GM21737 (cell line): ENCODE data around the gene SWAP70.

Source experiments
- ATAC-seq: cut with Tn5 transposase; IDR thresholded peaks from one replicate; pipeline ENCODE4 v1.9.1; 2021; ENCODE audit warnings: mild to moderate bottlenecking, moderate library complexity; ENCODE audit not compliant: unreplicated experiment

The SWAP70 gene

DNA sequence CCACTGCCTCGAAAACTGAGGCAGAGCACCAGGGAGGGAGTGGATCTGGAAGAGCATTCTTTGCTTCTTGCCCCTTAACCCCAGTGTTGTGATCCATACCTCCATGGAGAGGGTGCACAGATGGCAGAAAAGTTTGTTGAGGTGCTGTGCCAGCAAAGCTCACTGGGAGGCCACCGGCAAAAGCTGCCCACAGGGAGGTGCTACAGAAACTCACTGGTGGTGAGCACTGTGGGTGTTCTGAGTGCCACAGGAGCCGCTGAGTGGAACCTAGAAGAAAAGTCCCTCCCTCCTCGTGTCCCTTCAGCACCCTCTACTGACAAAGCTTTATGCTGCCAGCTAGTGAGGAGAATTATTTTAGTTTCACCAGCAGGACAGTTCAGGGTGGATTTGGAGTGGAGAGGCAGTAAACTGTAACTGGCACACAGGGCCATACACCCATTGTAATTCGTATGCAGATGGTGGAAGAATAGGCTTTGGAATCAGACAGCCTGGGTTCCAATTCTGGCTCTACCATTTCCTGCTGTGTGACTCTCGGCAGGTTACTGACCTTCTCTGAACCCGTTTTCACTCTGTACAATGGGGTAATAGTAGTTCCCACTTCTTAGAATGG, 84.6 kb downstream of the SWAP70 start:
- peak; percentile 67 for ATAC-seq

DNA sequence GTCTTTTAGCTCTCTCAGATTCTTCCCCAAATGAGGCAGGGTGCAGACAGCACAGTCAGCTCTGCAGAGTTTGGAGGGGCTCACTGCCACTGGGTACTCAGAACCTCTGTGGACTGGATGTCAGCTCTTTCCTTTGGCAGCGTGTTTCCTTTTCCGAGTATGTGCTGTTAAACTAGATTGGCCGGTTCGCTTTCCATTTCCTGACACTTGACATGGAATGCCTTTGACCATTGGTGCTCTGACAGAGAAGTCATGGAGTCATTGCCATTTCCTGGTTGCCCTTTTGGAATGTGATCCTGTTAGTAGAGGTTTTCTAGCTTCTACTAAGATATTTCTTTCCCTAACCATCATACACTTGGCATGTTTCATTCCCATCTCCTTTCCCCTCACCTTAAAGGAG, 86.7 kb downstream of the SWAP70 start:
- ATAC-seq, result no peak

DNA sequence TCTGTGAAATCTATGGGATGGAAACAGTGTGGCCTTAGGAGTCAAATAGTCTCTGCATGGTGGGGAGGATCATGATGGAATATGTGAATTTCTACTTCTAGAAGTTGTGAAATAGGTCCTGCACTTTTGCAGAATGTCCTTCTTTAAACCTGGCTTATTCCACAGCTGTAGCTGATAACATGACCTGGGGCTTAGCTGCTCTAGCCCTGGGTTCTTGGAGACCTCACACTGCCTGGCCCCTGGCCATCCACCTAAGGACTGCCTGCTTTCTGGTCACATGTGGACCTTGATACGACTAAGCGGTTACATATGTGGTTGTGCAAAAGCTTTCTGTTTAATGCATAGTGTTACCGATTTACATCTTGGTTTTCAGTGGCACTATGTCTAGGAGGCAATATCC, 88.2 kb downstream of the SWAP70 start:
- ATAC-seq, result no peak

DNA sequence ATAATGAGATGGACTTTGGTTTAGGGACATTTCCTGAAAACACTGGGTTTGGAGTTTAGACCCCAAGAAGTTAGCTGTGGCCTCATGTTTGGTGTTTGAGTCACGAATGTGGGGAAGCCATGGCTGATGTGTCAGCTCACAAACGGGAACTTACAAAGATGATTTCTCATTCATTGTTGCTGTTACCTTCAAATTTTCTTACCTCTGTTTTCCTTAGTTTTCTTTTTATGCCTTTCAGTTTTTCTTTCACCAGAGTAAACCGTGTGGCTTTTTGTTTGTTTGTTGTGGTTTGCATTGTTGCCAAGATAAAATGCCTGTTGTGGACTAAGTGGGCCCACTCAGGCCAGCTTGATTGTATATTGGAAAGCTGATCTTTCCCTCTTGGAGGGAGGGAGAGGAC, 89.1 kb downstream of the SWAP70 start:
- ATAC-seq, result no peak

DNA sequence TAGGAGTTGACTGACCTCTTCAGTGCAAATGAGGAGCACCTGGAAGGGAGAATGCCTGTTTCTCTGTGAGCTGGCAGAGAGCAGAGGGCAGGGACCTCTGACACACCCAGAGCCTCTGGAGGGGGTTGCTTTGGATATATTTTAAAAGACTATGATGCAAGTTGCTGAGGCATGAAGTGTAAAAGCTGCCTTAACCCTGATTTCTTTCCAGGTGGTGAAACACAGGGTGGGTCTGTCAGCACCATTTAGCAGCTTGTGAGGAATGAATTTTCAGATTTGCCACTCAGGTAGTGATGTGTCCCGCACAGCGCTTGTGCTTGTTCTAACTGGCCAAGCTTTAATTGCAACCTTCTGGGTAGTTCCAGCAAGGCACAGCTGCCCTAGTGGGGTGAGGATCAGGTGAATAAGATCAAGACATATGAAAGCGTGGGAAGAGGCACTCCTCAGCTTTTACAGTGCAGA, 90.2 kb downstream of the SWAP70 start:
- no peak for ATAC-seq

DNA sequence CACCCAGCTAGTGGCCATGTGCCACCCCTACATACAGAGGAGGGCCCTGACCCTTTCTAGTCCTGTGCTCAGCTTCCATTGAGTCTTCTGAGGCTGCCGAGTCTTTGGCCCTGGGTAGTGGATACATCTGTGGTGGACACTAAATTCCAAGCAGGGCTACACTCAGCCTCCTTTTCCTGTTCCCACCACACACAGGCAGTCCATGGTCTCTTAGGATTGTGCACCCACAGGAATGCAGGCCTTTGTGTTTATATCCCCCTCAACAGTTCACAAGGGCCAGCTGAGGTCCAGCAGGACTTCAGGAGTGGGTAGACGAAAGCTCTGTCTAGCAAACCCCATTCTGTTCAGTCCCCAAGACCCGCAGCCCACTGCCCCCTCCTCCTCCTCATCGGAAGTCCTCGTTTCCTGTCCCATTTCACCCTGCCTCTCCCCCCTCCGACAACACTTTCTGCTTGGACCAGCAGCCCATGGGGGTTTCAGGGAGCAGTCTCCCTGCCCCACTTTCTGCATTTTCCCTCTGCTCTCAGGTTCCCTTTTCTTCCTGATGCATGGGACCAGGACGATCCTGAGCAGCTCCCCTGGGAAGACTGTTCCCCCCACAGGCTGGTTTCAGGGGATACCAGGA, 91.8 kb downstream of the SWAP70 start:
- no peak for ATAC-seq

DNA sequence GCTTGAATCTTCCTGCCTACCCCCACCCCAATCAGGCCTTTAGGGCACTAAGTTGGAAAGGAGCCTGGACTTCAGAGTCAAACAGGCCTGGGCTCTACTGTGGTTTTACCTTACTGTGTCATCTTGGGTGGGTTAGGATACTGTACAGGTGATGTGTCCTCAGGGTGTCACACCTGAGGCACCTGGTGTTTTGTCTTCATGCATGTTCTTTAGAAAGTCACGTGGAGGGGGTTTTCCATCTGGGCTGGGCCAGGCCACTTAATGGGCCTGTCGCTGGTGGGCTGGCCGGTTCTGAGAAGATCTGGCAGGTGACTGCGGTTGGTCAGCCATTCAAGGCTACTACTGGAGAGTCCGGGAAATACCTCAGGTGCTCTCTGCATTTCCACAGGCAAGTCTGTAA, 92.6 kb downstream of the SWAP70 start:
- no peak for ATAC-seq

DNA sequence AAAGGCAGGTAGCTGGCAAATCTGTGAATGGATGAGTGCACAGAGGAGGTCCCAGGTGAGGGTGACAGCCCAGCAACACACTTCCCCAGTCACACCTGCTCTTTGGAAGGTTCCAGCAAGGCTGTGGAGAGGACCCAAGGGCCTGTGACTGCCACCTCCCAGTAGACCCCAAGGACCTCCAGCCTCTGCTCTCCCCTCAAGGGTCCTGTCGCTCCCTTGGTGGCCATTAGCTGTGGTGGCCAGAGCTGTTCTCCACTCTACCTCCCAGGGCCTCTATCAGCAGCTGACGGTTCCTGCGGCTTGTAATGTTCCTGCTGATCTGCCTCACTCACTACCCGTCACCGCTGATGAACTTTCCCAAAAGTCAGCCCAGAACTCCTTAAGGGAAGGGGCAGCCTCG, 93.0 kb downstream of the SWAP70 start:
- ATAC-seq, result no peak

DNA sequence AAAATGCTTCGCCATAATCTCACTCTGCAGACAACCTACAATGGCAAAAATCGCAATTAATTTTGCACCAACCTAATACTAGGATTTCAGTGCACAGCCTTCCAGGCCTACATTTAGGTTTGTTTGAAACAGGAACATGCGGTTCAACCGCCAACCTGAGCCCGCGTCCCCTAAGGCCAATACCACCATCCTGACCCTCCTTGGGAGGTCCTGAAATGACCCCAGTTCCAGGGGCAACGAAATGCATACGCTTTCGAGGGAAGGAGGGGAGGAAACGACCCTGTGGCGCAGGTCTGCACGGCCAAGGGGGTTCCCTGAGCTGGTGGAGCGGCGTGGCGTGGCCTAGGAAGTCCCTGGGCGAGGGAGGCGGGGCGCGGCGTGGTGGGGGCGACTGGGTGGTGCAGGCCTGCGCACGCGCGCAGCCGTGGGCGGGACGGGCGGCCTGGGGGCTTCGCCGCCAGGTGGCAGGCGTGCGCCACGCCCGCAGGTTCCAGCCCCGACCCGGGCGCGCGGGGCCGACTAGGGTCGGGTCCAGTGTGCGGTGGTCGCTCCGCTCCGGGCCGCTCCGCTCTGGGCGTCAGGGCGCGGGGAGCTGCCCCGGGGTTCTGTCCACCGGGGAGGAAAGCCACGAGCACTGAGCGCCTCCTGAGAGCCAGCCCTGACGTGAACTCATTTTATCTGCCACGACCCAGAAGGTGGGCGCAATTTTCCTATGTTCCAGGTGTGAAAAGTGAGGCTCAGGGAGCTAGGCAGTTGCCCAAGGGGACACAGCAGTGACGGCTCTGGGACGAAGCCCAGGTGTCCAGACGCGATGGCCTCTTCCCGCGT, 94.1 kb downstream of the SWAP70 start:
- peak; percentile 61 for ATAC-seq

DNA sequence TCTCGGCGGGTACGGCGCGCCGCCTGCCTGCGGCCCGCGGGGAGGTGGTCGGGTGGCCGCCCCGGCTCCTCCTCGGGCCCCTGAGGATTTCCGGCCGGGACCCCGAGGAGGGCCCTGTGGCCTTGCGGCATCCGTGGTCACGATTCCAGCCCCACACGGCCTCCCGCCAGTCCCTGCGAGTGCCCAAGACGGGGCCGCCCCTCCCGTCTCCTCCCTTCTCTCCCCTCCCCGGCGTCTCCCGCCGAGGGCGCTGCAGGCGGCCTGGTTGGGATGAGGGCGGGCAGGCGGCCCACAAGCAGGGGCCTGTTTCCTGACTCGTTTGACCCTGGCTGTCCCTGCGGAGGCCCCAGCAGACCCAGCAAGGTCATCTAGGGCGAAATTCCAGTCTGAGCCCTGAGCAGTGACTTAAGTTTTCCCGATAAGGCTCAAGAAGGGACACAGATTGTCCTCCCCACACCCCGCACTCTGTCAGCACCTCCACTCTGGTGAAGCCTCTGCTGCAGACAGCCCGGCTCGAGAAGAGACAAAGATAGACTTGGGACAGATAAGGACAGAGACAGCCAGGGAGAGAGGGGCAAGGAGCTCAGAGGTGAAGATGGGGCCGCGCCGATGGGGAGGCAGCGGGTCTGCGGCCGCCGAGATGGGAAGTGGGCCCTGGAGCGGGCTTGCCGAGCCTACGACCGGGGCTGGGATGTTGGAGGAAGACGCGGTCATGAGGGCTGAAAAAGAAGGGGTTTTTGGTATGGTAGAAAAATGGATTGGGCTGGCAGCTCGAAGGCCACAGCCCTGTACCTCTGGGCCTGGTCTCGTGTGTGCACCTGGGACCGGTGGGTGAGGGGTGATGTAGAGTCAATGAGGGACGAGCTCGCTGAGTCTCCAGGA, 95.0 kb downstream of the SWAP70 start:
- peak; percentile 35 for ATAC-seq

DNA sequence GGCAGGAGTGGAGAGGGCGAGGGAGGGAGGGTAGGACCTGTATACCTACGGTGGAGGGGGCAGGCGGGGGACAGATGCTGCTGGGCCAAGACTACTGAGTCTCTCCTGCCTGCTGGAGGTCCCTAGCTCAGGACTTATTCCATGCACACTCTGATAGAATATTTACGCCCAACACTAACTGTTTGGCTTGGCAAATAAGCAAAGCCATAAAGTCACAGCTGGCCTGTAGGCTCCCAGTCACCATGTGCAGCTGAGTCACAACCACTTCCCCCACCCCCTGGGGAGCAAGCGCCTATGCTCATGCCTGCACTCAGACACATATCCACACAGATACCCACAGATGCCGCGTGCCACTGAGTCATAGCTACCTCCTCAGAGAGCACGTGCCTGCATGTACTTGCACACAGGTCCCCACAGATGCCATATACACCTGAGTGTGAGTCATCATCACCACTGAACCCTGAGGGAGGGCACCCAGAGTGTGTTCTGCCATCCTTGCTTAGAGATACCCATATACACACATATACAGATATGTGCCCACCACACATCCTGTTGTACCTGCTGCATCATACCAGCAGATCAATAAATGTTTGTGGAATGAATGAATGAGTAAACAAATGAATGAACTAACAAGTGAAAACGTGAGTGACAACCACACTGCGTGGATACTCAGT, 95.8 kb downstream of the SWAP70 start:
- peak; percentile 44 for ATAC-seq

DNA sequence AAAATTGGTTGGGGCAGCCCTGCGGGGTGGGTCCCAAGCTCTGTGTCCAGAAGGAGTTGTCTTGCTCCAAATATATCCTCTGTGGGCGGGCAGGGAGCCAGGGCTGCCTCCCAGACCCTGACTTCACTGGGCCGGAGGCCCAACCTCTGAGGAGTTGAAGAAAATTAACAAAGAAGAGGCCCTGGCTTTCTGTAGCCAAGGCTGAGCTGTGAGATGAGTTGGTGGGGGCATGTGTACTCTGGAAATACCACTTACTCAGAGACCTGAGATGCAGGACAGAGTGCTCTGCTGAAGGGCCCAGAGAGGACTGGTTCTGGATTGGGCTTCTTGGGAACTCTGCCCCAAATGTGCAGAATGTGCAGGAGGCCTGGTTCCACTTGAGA, 96.3 kb downstream of the SWAP70 start:
- ATAC-seq, result no peak

DNA sequence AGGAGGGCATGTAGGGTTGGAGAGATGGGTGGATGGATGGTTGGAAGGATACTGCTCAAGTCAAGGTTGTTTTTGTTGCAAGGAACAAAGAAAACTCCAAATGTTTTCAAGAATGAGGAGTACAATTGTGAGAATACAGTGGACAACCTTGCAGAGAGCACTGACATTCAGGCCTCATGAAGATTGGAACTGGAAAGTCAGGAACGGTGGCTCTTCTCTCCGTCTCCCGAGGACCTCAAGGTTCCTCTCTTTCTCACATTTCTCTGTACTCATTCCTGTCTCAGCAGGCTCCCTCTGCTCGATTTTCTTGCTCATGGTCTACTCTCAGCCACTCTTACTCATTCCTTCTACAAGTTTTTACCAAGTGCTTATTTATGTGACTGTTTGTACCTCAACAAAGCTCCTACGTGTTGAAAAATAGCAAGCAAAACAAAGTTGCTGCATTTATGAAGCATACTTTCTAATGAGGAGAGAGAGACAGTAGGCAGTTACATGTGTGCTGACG, 97.6 kb downstream of the SWAP70 start:
- no peak for ATAC-seq

DNA sequence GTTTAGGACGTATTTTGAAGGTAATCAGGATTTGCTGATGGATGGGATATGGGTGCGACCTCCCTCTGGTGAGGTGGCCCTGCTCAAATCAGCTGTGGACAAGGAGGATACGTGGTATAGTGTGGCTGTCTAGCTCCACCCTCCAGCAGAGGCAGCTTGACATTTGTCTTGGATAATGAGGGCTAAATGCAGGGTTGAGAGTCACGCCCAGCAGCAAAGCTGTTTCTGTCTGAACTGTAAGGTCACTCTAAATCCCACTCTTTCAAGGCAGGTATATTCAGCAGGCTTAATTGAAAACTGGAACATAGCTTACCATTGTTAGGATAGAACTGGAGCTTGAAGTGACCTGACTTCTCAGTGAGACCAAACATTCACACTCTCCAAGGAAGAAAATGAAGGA, 98.7 kb downstream of the SWAP70 start:
- ATAC-seq, result no peak

DNA sequence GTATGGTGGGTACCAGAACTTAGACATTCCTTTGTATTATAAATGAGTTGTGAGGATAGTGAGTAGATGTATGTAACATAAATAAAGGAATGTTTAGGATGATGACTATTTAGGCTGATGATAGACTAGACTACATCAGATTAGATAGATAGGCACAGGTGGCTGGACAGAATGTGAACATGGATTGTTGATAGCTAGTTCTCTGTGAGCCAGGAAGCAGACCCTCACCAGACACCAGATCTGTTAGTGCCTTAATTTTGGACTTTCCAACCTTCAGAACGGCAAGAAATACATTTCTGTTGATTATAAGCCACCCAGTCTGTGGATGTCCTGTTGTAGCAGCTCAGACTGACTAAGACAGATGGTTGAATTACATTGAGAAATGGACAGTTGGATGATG, 99.4 kb downstream of the SWAP70 start:
- no peak for ATAC-seq

DNA sequence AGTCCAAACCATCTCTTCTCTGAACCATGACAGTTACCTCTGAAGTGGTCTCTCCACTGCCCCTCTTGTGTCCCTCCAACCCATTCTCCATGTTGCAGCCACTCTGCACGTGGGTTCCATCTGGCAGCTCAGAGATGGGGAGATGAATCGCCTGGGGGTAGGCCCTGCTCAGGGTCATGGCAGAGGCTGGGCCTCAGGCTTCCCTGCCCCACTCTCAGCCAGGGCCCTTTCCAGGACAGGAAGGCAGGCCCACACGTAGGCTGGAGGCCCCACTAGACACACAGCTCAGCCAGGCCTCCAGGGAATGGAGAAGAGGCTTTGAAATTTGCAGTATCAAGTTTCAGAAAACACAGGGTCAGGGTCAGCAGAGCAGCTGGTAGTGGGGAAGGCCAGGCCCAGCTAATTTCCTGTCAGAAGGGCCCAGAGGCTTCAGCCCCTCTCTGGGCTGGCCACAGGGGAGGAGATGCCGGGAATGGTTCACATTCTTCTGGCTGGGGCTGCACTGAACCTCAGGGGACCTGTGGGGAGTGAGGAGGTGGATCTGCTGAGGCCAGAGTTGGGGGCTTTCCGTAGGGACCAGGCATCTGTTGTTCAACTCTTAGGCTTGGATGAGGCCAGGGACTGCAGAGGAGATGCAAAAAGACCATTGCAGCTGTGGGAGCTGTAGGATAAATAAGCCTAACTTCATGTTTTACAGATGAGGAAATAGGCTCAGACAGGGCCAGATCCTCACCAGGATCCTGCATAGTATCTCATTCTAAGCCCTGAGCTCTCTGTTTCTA, 101.6 kb downstream of the SWAP70 start:
- ATAC-seq, result peak; percentile 44

DNA sequence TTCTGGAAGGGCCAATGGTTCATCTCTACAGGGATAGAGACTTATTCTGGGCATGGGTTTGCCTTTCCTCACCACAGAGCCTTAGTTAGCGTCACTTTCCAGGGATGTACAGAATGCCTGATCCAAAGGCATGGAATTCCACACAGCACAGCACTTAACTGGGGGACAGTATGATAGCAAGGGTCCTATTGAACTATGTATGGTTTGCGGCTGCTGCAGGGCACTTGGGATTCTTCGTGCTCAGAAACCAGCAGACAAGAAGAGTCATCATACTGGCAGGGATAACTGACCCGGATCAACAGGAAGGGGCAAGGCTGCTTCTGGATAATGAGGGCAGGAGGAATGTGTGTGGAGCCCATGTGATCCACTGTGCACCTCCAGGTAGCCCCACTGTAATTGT, 105.7 kb downstream of the SWAP70 start:
- no peak for ATAC-seq

DNA sequence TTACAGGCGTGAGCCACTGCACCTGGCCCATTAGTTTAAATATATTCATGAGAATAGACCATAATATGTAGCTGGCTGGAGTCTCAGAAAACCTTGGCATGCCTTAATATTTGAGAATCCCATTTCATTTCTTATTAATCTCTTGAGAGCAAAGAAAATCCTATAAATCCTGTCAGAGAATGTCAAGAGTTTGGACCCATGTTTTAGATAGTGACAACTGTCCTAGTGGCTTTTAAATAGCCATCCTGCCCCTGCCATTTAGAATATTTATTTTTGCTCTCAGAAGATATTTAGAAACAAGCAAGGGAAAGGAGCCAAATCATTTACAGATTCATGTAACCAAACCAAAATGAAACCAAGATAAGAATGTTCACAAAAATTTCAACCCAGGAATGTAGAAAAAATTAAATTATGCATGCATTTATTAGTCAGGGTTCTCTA, 107.2 kb downstream of the SWAP70 start:
- ATAC-seq, result no peak

DNA sequence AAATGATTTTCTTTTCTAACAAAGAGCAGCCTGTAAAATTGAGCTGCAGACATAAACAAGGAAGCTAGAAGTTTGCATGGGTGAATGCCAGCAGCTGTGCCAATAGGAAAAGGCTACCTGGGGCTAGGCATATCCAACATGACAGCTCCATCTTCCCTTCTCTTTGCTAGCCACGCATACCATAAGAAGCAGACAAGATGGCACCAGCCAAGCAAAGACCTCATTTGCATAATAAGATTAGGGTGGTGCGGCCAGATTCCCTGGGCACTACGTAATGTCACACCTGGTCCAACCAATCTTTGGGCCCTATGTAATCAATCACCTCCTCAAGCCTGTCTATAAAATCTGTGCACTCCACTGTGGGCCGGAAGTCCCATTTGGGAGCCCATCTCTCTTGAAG, 108.3 kb downstream of the SWAP70 start:
- no peak for ATAC-seq

DNA sequence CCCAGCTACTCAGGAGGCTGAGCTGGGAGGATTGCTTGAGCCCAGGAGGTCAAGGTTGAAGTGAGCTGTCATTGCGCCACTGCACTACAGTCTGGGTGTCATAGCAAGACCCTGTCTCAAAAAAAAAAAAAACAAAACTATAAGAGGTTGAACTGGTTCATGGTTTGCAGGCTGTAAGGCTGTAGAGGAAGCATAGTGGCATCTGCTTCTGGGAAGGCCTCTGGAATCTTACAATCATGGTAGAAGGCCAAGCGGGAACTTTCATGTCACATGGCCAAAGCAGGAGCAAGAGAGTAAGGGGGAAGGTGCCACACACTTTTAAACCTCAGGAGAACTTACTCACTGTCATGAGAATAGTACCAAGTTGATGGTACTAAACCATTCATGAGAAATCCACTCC, 109.6 kb downstream of the SWAP70 start:
- no peak for ATAC-seq
